H7 (cell line): ENCODE measurements around the gene PRCC. TPM values are rescaled to one million over a fixed set of nuclear protein-coding genes. Genes with fewer than 3 reads are reported as not detected.

Source experiments
- DNase-seq: peaks from one replicate; pipeline ENCODE4 v3.0.0; 2012
- H3K27me3 ChIP-seq: 2 replicates; pipeline ENCODE4 v1.6.0; 2011; ENCODE audit warnings: mild to moderate bottlenecking, low read length; ENCODE audit not compliant: control insufficient read depth, insufficient read depth
- H3K36me3 ChIP-seq: replicated peaks from 2 replicates; pipeline ENCODE4 v1.5.1; 2011; ENCODE audit warnings: low read length; ENCODE audit not compliant: control insufficient read depth, insufficient read depth
- H3K4me3 ChIP-seq: 2 replicates; pipeline ENCODE4 v1.5.1; 2011; ENCODE audit warnings: low read depth, mild to moderate bottlenecking, control low read depth, low read length, moderate library complexity; ENCODE audit not compliant: insufficient read depth
- total RNA-seq: library from RNA; depleted of rRNA; stranded (reverse); fragments of >200 nt; shearing (Covaris generic); gene quantifications from 2 replicates; pipeline ENCODE4 v1.2.3, GENCODE V29; 2014

PRCC gene
- total RNA-seq, 1 experiment from 2014 or later = 107 TPM

DNA sequence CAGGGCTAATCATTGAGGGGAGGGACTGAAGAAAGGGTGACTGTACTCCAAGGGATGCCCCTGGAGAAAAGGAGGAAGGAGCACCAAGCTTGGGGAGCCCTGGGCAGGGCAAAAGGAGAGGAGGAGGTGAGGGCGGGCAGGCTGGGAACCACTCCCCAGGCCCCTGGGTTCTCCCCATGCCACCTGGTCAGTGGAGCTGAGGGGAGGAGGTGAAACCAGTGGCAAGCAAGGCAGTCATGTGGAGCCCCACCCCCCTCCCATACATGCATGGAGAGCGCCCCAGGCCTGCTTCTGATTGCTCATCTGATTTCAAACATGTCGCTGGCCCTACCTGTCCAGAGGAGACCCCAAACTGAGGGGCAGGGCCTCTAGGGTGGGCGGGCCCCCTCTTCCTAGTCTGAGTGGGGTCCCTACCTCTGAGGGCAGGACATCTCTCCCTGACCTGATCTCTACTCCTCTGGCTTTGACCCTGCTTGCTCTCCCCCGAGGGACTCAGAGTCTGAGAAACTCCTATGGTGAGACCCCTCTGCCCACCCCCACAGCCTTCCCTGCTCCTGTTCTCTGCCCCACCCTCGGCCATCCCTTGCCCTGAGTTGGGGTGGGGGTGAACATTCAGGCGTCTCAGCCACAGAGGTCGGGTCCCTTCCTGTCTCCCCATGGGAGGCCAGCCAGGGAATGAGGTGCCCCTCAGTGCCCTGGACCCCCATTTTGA is 73.0 kb downstream of the PRCC start:
- DNase-seq = peak; percentile 33
- Histone ChIP-seq H3K36me3 (no peaks in the 10 kb centered on the region), H3K27me3 (peaks cover 67% of the 10 kb centered on the region), H3K4me3 (no peak overlapping the region)

DNA sequence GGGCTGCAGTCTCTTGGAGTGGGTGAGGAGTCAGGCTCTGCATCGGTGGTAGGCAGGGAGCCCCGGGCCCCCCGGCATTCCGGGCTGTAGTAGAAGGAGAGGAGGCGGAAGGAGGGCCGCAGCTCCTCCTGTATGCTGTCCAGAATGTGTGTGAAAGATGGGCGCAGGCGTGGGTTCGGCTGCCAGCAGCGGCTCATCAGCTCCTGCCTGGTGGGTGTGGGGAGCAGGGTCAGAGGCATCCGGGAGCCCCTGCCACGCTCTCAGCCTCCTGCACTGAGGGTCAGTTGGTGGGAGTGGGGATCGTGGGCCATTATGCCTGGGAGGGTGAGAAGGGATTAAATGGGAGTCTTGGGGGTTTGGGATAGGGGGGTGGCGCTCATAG is 73.6 kb downstream of the PRCC start:
- Histone ChIP-seq H3K36me3 (no peaks in the 10 kb centered on the region), H3K27me3 (peaks cover 67% of the 10 kb centered on the region), H3K4me3 (no peak overlapping the region)
- peak; percentile 36 for DNase-seq

DNA sequence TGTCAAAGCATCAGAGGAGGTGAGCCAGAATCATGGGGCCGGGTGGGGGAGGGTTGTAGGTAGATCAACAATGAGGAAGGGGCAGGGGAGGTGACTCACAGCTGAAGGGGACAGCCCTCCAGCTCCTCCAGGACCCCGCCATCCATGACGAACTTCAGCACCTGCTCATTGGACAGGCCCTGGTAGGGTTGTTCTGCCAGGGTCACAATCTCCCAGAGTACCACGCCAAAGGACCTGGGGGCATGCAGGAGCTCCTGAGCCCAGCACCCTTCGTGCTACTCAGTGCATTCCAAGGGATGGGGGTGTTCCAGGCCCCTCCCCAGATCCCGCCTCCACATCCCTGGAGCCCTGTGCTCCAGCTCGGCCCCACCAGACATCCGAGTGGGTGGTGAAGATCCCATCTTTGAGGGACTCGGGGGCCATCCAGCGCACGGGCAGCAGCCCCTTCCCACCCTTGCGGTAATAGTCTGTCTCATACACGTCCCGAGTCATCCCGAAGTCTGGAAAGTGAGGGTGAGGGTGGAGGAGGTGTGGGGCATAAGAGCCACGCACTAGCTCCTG is 74.0 kb downstream of the PRCC start:
- DNase-seq = peak; percentile 66
- peaks cover 68% of the 10 kb centered on the region for H3K27me3 ChIP-seq
- no peak overlapping the region for H3K4me3 ChIP-seq
- no peaks in the 10 kb centered on the region for H3K36me3 ChIP-seq

DNA sequence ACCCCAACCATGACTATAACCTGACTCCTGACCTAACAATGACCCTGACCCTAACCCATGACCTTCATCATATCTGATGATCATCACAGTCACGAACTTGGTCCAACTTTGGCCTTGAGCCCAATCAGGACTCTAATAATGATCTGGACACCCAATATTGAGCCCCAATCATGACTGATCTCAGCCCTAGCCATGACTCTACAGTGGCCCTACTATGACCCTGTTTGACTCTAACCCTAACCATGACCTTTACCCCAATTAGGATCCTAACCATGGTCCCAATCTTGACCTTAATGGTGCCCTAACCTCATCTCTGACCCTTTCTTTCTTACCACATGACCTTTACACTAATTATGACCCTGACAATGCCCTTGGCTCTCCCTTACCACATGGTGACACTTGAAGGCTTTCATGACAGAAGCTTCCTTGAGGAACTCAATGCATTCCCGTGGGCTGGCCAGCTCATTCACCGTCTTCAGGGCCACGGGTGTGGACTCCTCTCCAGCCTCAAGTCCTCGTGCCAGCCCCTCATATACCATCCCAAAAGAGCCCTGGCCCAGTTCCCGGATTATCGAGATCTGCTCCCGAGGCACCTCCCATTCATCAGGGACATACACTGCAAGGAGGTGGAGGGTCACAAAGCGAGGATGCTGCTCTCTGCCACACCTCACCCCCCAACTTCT is 75.4 kb downstream of the PRCC start:
- DNase-seq = no peak
- Histone ChIP-seq H3K36me3 (no peaks in the 10 kb centered on the region), H3K4me3 (no peak overlapping the region), H3K27me3 (peaks cover 76% of the 10 kb centered on the region)

DNA sequence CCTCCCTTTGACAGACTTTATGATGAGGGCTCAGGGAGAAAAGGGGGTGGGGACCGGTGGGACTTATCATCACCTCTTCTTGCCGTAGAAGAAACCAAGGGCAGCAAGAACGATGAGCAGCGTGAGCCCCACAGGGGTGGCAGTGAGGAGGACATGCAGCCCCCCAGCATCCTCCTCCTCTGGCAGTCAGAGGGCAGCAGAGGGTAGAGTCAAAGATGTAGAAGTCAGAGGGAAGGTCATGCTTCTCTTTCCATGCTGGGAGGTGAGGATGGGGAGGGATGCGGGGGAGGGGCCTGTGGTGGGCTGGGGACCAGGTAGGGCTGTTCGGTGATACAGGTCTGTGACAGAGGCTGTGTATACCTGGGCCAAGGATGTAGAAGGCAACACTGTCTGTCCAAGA is 76.8 kb downstream of the PRCC start:
- H3K36me3 ChIP-seq = no peaks in the 10 kb centered on the region
- H3K27me3 ChIP-seq = peaks cover 85% of the 10 kb centered on the region
- peak; percentile 83 for DNase-seq
- H3K4me3 ChIP-seq = no peak overlapping the region

DNA sequence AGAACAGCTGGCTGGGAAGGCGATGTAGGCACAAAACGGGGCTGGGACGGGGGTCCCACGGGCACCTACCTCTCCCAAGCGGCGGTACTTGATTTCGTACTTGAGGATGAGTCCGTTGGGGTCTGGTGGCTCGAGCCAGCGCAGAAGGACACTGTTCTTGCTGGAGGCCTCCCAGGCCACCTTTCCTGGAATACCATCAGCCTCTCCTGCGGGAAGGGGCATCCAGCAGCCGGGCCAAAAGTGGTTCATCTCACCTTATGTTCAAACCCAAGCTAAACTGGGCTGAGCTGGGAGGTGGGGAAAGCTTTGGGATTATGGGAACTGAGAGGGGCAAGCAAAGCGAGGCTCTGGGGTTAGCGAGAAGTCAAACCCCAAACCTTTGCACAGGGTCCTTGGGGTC is 77.3 kb downstream of the PRCC start:
- H3K4me3 ChIP-seq = peak overlapping the region; percentile 39; the same call in 1 of the 2 replicates

DNA sequence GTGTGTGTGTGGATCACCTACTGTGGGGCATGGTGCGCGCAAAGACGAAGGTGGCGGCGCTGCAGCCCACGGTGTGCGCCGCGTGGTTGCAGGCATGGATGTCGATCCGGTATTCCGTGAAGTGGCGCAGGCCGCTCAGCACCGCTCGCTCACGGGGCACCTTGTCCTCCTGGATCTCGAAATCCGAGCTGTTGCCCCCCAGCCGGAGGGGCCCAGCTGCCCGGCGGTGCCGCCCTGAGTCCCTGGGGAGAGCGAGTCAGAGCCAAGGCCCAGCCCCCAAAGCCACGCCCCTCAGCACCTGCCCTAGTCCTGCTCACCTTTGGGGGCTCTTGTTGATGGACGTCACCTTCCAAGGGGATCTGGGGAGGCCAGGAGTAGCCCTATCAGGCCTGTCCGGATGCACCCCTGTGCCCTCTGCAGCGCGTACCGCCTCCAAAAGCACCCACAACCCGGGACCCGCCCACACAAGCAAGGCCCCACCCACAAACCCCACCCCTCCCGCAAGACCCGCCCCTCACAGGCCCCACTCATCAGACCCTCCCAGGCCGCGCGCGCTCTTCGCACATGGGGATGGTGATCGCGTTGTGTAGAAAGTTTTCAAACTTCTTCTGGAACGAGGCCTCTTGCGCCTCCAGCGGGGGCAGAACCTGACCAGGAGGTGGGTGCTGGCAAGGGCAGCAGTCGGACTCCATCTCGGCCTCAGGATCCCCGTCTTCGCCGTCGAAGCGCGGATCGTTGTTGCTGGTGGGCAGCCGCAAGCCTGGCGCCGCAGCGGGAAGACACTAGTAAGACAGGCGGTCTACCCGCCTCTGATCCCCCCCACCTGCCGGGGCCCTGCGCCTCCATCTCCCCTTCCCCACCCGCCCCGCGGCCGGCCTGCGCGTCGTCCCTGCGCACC is 78.0 kb downstream of the PRCC start:
- Histone ChIP-seq H3K36me3 (no peaks in the 10 kb centered on the region), H3K4me3 (peak overlapping the region; percentile 39), H3K27me3 (peaks cover 87% of the 10 kb centered on the region)
- DNase-seq = peak; percentile 95

More for the DNA sequence above, 77.3 kb downstream of the PRCC start:
- Histone ChIP-seq H3K36me3 (no peaks in the 10 kb centered on the region), H3K27me3 (peaks cover 86% of the 10 kb centered on the region)
- DNase-seq = peak; percentile 53

DNA sequence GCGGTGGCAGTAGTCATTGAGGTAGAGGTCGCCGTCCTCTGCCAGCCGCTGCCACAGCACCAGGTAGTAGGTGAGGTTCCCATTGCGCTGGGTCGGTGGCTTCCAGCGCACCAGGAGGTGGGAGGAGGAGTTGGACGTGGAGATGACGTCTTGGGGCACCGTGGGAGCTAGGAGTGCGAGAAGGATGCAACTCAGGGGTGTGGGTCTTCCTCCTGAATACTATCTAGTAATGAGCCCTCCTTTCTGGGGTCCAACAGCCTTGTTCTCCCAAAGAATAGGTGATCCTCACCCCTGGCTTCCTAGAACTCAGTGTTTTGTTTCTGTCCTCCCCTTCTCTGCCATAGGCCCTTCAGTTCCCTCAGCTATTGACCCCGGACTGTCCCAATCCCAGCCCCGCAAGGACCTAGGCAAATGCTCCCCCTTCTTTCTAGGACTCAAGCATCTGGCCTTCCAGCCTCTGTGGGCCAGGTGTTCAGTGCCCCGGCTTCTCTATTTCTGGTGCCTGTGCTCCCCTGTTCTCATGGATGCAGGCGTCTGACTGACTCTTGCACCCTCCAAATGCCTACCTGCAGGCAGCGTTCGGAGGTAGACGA is 78.7 kb downstream of the PRCC start:
- Histone ChIP-seq H3K36me3 (no peaks in the 10 kb centered on the region), H3K4me3 (no peak overlapping the region), H3K27me3 (peaks cover 92% of the 10 kb centered on the region)
- no peak for DNase-seq

DNA sequence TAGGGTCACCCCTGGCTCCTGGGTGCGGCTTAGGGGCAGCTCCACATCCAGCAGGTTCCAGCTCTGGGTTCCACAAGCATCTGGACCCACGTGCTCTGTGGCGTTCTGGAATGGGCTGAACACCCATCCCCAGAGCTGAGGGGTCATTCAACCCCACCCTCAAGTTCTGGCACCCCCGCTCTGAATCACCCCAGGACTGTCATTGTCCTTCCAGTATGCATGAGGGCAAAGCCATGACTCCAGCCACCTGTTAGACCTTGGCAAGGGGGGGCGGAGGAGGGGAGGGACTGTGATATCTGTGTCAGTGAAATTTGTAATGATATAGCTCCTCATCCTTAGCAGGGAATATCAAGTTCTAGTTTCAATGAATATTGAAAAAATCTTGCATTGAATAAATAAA is 79.3 kb downstream of the PRCC start:
- H3K4me3 ChIP-seq = no peak overlapping the region
- DNase-seq = peak; percentile 24
- H3K36me3 ChIP-seq = no peaks in the 10 kb centered on the region
- peaks cover 95% of the 10 kb centered on the region for H3K27me3 ChIP-seq

DNA sequence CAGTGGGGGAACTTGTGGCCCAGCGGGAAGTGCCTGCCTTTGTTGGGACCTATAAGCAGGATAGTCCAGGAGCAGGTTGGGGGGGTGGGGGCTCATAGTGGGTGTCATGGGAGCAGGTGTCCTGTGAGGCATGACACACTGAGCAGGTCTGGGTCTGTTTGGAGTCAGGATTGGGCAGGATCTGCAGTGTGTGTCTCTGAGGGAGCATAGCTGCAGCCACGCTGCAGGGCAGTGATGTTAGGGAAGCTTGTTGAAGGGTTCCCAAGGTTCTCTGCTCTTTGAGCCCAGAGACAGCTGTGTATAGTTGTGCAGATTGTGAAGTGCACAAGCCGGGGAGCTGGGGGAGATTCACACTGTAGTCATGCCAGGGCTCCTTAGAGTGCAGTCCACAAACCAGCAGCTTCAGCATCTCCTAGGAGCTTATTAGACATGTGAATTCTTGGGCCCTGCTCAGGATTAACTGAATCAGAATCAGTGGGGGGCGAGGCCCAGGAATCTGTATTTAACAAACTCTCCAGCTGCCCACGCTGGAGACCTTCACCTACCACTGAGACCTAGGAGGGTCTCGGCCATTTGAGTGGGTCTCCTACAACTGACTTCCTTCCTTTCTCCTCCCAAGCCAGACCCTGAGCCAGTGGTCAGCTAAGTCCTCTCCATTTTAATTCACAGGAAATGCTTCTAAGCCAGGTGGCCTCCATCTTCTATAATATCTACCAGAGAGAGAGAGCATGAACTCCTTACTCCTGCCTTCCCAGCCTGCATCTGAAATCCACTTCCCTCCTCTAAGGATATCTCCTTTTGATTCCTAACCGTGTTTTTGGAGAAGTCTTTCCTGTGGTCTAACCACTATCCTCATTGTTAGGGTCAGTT is 80.5 kb downstream of the PRCC start:
- H3K27me3 ChIP-seq = peaks cover 91% of the 10 kb centered on the region
- no peaks in the 10 kb centered on the region for H3K36me3 ChIP-seq
- no peak overlapping the region; the same call in 1 of the 2 replicates for H3K4me3 ChIP-seq
- DNase-seq = peak; percentile 29

DNA sequence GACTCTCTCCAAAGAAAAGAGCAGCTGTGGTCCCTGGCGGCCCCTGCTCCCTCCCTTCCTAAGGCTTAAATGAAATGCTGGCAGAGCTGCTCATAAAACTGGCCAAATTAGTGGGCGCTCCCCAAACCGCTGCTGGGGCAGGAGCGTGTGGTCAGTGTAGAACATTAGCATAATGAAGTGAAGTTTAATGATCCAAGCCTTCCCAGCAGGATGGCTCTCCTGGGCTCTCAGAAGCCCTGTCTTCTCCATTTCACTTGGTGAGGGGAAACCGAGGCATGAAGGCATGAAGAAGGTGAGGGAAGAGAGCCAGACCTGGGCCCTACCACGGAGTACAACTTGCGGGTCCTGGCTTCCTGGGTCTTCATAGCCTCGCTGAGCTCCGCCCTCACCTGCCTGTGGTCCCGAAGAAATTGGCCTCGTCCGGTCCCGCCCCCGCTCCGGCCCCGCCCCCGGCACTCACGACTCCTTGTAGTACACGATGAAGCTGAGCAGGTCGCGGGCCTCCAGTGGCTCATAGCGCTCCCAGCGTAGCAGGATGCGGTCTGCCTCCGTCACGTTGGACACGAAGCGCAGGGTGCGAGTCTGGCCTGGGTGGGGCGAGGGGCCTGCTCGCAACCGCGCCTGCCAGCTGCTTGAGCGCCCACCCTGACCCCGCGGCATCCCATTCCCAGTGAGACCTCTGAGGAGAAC is 81.3 kb downstream of the PRCC start:
- Histone ChIP-seq H3K36me3 (no peaks in the 10 kb centered on the region), H3K4me3 (peak overlapping the region; percentile 32), H3K27me3 (peaks cover 88% of the 10 kb centered on the region)
- peak; percentile 93 for DNase-seq

DNA sequence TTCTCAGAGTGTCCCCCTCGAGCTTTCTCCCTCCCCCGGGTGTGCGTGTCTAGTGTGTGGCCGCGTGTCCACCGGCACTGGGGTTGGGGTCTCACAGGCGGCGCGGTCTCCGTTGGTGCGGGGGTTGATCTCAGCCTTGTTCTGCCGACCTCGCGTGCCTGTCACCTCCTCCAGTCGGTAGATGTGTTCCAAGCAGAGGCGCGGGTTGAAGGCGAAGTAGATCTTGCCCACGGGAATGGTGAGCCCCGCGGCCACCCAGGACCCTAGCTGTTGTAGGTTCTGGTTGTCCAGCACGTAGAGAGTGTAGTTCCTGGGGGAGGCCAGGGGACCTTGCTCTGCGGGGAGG is 81.8 kb downstream of the PRCC start:
- no peaks in the 10 kb centered on the region for H3K36me3 ChIP-seq
- peaks cover 88% of the 10 kb centered on the region for H3K27me3 ChIP-seq
- DNase-seq = peak; percentile 77
- peak overlapping the region; percentile 32 for H3K4me3 ChIP-seq
